Neural crest cell (in vitro differentiated cells): ENCODE measurements around the gene SCN9A. TPM values are rescaled to one million over a fixed set of nuclear protein-coding genes. Genes with fewer than 3 reads are reported as not detected.
A peak's percentile ranks its signal among the peaks of the same experiment; 100 is the strongest.

Experiments
- DNase-seq: peaks from one replicate; pipeline ENCODE4 v3.0.0; 2021; ENCODE audit warnings: low read depth, mixed read lengths, low spot score
- H3K27ac Mint-ChIP-seq: one replicate; pipeline ENCODE4 v1.8.0; 2021; ENCODE audit warnings: mild to moderate bottlenecking, mixed read lengths; ENCODE audit not compliant: unreplicated experiment
- H3K27me3 Mint-ChIP-seq: 2 replicates; pipeline ENCODE4 v1.8.0; 2021; ENCODE audit warnings: low read depth, mild to moderate bottlenecking, mixed read lengths
- H3K36me3 Mint-ChIP-seq: 2 replicates; pipeline ENCODE4 v1.8.0; 2021; ENCODE audit warnings: low read depth, mild to moderate bottlenecking, mixed read lengths
- H3K4me1 Mint-ChIP-seq: 2 replicates; pipeline ENCODE4 v1.8.0; 2021; ENCODE audit warnings: mixed read lengths
- H3K4me3 Mint-ChIP-seq: one replicate; pipeline ENCODE4 v1.8.0; 2021; ENCODE audit warnings: mild to moderate bottlenecking, mixed read lengths
- H3K9me3 Mint-ChIP-seq: 2 replicates; pipeline ENCODE4 v1.8.0; 2021; ENCODE audit warnings: mixed read lengths
- long read RNA-seq: library from polyadenylated mRNA; unstranded; transcript quantifications from one replicate; pipeline ENCODE4 v2.0.0, GENCODE V29; 2020
- total RNA-seq: library from RNA; stranded (reverse); gene quantifications from 2 replicates; pipeline ENCODE4 v1.2.1, GENCODE V29; 2021
- TF ChIP-seq, protein P1 (sequence below): fragments of 200-600 bp; sonication (generic); conservative IDR thresholded peaks from 2 replicates; pipeline ENCODE4 v1.5.0; 2021; ENCODE audit warnings: antibody characterized with exemption, mild to moderate bottlenecking

Gene SCN9A
- total RNA-seq, result 0.86 and 1.3 TPM in 2 replicates
- long read RNA-seq, partial matches to known transcripts, result 1 of 1 reads
- long read RNA-seq, other reads (novel, unspliced or antisense), result 0 of 1 reads

GRCh38 chr2:166375736-166376487 lies at the start of gene SCN9A:
TSS of gene SCN9A (minus strand) at chr2:166375944. CDS start at chr2:166311756, 64,188 bp downstream.
- peak; percentile 68 for DNase-seq
- TF ChIP-seq, protein P1, sequence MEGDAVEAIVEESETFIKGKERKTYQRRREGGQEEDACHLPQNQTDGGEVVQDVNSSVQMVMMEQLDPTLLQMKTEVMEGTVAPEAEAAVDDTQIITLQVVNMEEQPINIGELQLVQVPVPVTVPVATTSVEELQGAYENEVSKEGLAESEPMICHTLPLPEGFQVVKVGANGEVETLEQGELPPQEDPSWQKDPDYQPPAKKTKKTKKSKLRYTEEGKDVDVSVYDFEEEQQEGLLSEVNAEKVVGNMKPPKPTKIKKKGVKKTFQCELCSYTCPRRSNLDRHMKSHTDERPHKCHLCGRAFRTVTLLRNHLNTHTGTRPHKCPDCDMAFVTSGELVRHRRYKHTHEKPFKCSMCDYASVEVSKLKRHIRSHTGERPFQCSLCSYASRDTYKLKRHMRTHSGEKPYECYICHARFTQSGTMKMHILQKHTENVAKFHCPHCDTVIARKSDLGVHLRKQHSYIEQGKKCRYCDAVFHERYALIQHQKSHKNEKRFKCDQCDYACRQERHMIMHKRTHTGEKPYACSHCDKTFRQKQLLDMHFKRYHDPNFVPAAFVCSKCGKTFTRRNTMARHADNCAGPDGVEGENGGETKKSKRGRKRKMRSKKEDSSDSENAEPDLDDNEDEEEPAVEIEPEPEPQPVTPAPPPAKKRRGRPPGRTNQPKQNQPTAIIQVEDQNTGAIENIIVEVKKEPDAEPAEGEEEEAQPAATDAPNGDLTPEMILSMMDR, result peak; percentile 31
- Mint-ChIP-seq H3K36me3 (no peaks in the 10 kb centered on the region), H3K27me3 (peaks cover 71% of the 10 kb centered on the region), H3K4me3 (peak within 1 kb of the TSS; percentile 95), H3K9me3 (no peaks in the 10 kb centered on the region), H3K4me1 (peaks cover 22% of the 10 kb centered on the region), H3K27ac (peak within 1 kb of the TSS; percentile 79)

DNA sequence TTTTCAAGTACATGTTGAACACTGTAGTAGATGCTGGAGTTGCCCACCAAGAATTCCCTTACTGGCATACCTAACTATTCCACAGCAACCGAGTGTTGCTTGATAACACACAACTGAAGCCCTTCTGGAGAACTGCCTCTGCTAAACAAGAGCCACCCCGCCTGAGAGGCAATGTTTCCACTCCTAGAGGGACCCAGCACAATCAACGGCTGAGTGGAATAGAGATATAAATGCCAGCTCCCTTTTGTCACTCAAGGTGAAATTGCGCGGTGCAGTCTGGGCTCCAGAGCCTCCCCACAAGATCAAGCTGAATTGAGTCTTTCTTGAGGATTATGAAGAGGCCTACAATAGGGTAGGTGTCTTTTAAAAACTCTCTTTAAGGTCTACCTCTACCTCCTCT lies 49.1 kb upstream of the SCN9A start:
- no peak overlapping the region for H3K4me3 Mint-ChIP-seq
- DNase-seq, result no peak
- no peaks in the 10 kb centered on the region for H3K36me3 Mint-ChIP-seq
- TF ChIP-seq, protein P1, result no peak
- no peaks in the 10 kb centered on the region for H3K27me3 Mint-ChIP-seq
- no peak overlapping the region for H3K27ac Mint-ChIP-seq
- no peaks in the 10 kb centered on the region for H3K9me3 Mint-ChIP-seq
- H3K4me1 Mint-ChIP-seq, result no peaks in the 10 kb centered on the region

- TF ChIP-seq, protein P1, result peak; percentile 69
- Mint-ChIP-seq H3K36me3 (no peaks in the 10 kb centered on the region), H3K4me1 (no peaks in the 10 kb centered on the region), H3K4me3 (no peak overlapping the region), H3K27me3 (no peaks in the 10 kb centered on the region), H3K9me3 (no peaks in the 10 kb centered on the region), H3K27ac (no peak overlapping the region)
- no peak for DNase-seq
Measured at GRCh38 chr2:166419616-166419934, 43.8 kb upstream of the SCN9A start.

DNA sequence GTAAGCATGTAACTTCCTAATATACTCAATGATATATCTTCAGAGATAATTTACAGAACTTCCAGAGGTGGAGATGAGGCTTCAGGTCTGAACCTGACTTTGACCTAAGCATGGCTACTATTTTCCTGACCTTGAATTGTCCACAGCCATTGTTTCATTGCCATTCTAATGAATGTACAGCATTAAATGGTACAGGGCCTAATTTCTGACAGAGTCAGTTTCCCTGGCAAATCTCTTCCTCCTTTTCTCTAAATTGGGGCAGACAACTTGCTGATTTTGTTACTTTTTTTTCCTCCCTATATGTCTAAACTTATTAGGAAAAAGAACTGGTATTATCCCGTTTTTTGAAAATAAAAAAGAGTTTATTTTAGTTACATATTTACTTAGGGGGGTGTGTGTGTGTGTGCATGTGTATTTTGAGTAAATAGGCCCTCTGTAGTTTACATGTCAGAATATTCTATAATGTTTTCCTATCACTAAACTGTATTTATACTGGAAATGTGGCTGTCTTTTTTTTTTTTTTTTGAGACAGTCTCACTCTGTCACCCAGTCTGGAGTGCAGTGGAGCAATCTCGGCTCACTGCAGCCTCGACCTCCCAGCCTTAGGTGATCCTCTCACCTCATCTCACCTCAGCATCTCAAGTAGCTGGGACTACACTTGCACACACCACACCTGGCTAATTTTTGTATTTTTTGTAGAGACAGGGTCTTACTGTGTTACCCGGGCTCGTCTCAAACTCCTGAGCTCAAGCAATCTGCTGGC lies 43.3 kb upstream of the SCN9A start:
- no peak for DNase-seq
- TF ChIP-seq, protein P1, result no peak
- Mint-ChIP-seq H3K9me3 (no peaks in the 10 kb centered on the region), H3K4me1 (no peaks in the 10 kb centered on the region), H3K27me3 (no peaks in the 10 kb centered on the region), H3K36me3 (no peaks in the 10 kb centered on the region), H3K4me3 (no peak overlapping the region), H3K27ac (no peak overlapping the region)

DNA sequence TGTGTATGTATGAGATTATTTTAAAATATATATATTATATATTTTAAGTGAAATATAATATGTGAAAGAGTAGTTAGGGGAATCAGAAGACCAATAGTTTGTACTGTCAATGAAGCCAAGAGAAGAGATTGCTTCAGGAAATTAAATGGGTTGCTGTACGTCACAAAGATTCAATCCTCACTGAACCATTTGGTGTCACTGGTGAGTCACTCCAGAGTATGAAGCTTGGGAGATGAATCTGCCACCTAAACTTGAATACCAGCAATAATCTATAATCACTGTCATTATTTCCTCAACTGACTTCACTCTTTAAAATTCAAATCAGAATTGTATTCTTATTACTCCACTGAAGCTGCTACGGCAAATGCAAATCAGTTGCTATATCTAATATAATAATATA lies 41.9 kb upstream of the SCN9A start:
- Mint-ChIP-seq H3K9me3 (no peaks in the 10 kb centered on the region), H3K27ac (no peak overlapping the region), H3K4me1 (no peaks in the 10 kb centered on the region), H3K27me3 (no peaks in the 10 kb centered on the region), H3K4me3 (no peak overlapping the region), H3K36me3 (no peaks in the 10 kb centered on the region)
- no peak for DNase-seq
- TF ChIP-seq, protein P1, result peak; percentile 45
